Osteocyte (in vitro differentiated cells): ENCODE results near the gene NPAS2. TPM values are rescaled to one million over a fixed set of nuclear protein-coding genes. Genes with fewer than 3 reads are reported as not detected.

Experiments used
- DNase-seq: peaks from one replicate; pipeline ENCODE4 v3.0.0; 2021; ENCODE audit warnings: mixed read lengths; ENCODE audit not compliant: unreplicated experiment; ENCODE audit errors: extremely low spot score
- H3K27ac Mint-ChIP-seq: one replicate; pipeline ENCODE4 v1.8.0; 2021; ENCODE audit warnings: mild to moderate bottlenecking, mixed read lengths; ENCODE audit not compliant: unreplicated experiment
- H3K27me3 Mint-ChIP-seq: one replicate; pipeline ENCODE4 v1.8.0; 2021; ENCODE audit warnings: mixed read lengths; ENCODE audit not compliant: unreplicated experiment
- H3K36me3 Mint-ChIP-seq: one replicate; pipeline ENCODE4 v1.8.0; 2021; ENCODE audit warnings: mixed read lengths; ENCODE audit not compliant: unreplicated experiment
- H3K4me1 Mint-ChIP-seq: one replicate; pipeline ENCODE4 v1.8.0; 2021; ENCODE audit warnings: mixed read lengths; ENCODE audit not compliant: unreplicated experiment
- H3K4me3 Mint-ChIP-seq: one replicate; pipeline ENCODE4 v1.8.0; 2021; ENCODE audit warnings: mild to moderate bottlenecking, moderate library complexity, mixed read lengths; ENCODE audit not compliant: unreplicated experiment
- H3K9me3 Mint-ChIP-seq: one replicate; pipeline ENCODE4 v1.8.0; 2021; ENCODE audit warnings: mixed read lengths; ENCODE audit not compliant: unreplicated experiment
- CTCF ChIP-seq: fragments of 200-600 bp; sonication (generic); IDR thresholded peaks from 2 replicates; pipeline ENCODE4 v1.5.0; 2021; ENCODE audit warnings: antibody characterized with exemption, mild to moderate bottlenecking, moderate library complexity
- total RNA-seq: library from RNA; stranded (reverse); gene quantifications from 2 replicates; pipeline ENCODE4 v1.2.1, GENCODE V29; 2021

Gene NPAS2
- total RNA-seq, 1 donor from 2014 or later: 16.6 TPM

GRCh38 chr2:100862081-100862480 is 42.1 kb downstream of the NPAS2 start:
- peaks cover 25% of the 10 kb centered on the region for H3K4me1 Mint-ChIP-seq
- no peak for TF ChIP-seq CTCF
- no peaks in the 10 kb centered on the region for H3K27me3 Mint-ChIP-seq
- H3K36me3 Mint-ChIP-seq: peaks cover 4% of the 10 kb centered on the region
- no peak for DNase-seq
- H3K27ac Mint-ChIP-seq: no peak overlapping the region
- H3K9me3 Mint-ChIP-seq: peaks cover under 1% of the 10 kb centered on the region
- H3K4me3 Mint-ChIP-seq: no peak overlapping the region

GRCh38 chr2:100865816-100866460 is 46.0 kb downstream of the NPAS2 start:
- Mint-ChIP-seq H3K9me3 (peaks cover 13% of the 10 kb centered on the region), H3K4me1 (peaks cover 17% of the 10 kb centered on the region), H3K27ac (peak overlapping the region; percentile 6), H3K27me3 (no peaks in the 10 kb centered on the region), H3K4me3 (no peak overlapping the region), H3K36me3 (peaks cover 12% of the 10 kb centered on the region)
- TF ChIP-seq CTCF: no peak
- no peak for DNase-seq

GRCh38 chr2:100868083-100868482 is 48.1 kb downstream of the NPAS2 start:
- peaks cover 14% of the 10 kb centered on the region for H3K4me1 Mint-ChIP-seq
- no peak overlapping the region for H3K4me3 Mint-ChIP-seq
- TF ChIP-seq CTCF: no peak
- no peak overlapping the region for H3K27ac Mint-ChIP-seq
- no peak for DNase-seq
- H3K36me3 Mint-ChIP-seq: peaks cover 17% of the 10 kb centered on the region
- no peaks in the 10 kb centered on the region for H3K27me3 Mint-ChIP-seq
- peaks cover 13% of the 10 kb centered on the region for H3K9me3 Mint-ChIP-seq

GRCh38 chr2:100869120-100869519 is 49.2 kb downstream of the NPAS2 start:
- TF ChIP-seq CTCF: no peak
- H3K36me3 Mint-ChIP-seq: peaks cover 17% of the 10 kb centered on the region
- peaks cover 14% of the 10 kb centered on the region for H3K4me1 Mint-ChIP-seq
- H3K4me3 Mint-ChIP-seq: no peak overlapping the region
- H3K27ac Mint-ChIP-seq: no peak overlapping the region
- no peak for DNase-seq
- H3K9me3 Mint-ChIP-seq: peaks cover 13% of the 10 kb centered on the region
- H3K27me3 Mint-ChIP-seq: no peaks in the 10 kb centered on the region

GRCh38 chr2:100870652-100871531 is 51.0 kb downstream of the NPAS2 start:
- H3K9me3 Mint-ChIP-seq: peaks cover 13% of the 10 kb centered on the region
- H3K36me3 Mint-ChIP-seq: peaks cover 17% of the 10 kb centered on the region
- no peak overlapping the region for H3K4me3 Mint-ChIP-seq
- H3K27ac Mint-ChIP-seq: no peak overlapping the region
- peaks cover 15% of the 10 kb centered on the region for H3K4me1 Mint-ChIP-seq
- TF ChIP-seq CTCF: peak; percentile 28
- DNase-seq: no peak
- no peaks in the 10 kb centered on the region for H3K27me3 Mint-ChIP-seq
